GM12891 (cell line): ENCODE measurements around the gene ZBTB16.
"Not testable (repeated sequence)": the region's sequence is repeated elsewhere in the genome, so short reads cannot be mapped to it uniquely, and the experiment has no call there.

Experiments
- DNase-seq: peaks from one replicate; pipeline ENCODE4 v3.0.0; 2011; ENCODE audit warnings: low spot score; ENCODE audit not compliant: insufficient read length
- FAIRE-seq: peaks from 2 replicates; lab custom pipeline; 2011; peaks lifted over from hg19 to GRCh38; lab: Jason Lieb, UNC
- PAX5 ChIP-seq: IDR thresholded peaks from 2 replicates; pipeline ENCODE4 v1.6.1; 2011; ENCODE audit warnings: low read length, moderate library complexity, mild to moderate bottlenecking; ENCODE audit not compliant: insufficient read depth, severe bottlenecking
- POLR2A ChIP-seq: IDR thresholded peaks from 2 replicates; pipeline ENCODE4 v1.6.1; 2011; ENCODE audit warnings: low read depth, low read length, control low read depth
- POLR2AphosphoS5 ChIP-seq: IDR thresholded peaks from 2 replicates; pipeline ENCODE4 v1.6.1; 2011; ENCODE audit warnings: low read depth, low read length, control low read depth
- POU2F2 ChIP-seq: IDR thresholded peaks from 2 replicates; pipeline ENCODE4 v1.6.1; 2011; ENCODE audit warnings: low read depth, mild to moderate bottlenecking, control low read depth, low read length, moderate library complexity
- SPI1 ChIP-seq: IDR thresholded peaks from 2 replicates; pipeline ENCODE4 v1.6.1; 2011; ENCODE audit warnings: low read depth, low read length, control low read depth
- TAF1 ChIP-seq: IDR thresholded peaks from 2 replicates; pipeline ENCODE4 v1.6.1; 2011; ENCODE audit warnings: low read depth, low read length, control low read depth

ZBTB16 gene

DNA sequence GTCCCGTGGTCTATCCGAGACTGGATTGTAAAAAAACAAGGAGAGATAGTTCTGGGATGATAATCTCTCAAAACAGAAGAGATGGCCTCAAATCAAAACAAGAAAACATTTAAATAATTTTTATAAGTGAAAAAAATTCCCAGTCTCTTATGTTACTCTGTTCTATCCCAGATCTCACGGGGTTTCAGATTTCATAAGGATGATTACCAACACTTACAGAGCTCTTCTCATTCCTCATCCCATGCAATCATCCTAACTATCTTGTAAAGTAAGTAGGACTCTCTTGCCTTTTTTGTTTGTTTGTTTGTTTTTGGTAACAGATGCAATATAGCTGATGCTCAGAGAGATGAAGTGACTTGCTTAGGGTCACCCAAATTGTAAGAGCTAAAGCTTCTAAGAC is 20.0 kb upstream of the ZBTB16 start:
- FAIRE-seq (no peak), DNase-seq (no peak)
- TF ChIP-seq PAX5 (no peak), TAF1 (no peak), POU2F2 (no peak), POLR2AphosphoS5 (no peak), SPI1 (no peak), POLR2A (no peak)

DNA sequence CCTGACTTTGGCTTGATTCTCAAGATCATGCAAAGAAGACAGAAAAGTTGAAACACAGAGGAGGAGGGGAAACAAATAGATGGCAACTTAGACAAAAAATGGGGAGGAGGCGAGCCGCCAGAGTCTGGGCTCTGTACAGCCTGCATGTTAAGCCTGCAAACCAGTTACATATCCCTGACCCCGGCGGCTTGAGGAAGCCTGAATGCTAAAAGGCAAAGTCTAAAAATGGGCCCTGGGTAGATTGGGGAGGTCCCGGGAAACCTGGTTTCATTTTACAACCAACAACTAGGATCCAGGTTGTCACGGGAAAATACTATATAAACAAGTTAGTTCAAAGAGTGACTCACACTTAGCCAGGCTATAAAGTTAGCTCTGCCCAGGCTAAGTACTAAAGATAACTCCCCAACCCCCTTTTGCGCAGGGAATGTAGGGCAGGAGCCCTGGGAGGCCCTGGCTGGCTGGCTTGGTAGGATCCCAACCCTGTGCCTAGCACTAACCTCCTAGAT is 18.8 kb upstream of the ZBTB16 start:
- DNase-seq (no peak), FAIRE-seq (no peak)
- TF ChIP-seq PAX5 (no peak), POU2F2 (no peak), POLR2A (no peak), POLR2AphosphoS5 (no peak), SPI1 (no peak), TAF1 (no peak)

DNA sequence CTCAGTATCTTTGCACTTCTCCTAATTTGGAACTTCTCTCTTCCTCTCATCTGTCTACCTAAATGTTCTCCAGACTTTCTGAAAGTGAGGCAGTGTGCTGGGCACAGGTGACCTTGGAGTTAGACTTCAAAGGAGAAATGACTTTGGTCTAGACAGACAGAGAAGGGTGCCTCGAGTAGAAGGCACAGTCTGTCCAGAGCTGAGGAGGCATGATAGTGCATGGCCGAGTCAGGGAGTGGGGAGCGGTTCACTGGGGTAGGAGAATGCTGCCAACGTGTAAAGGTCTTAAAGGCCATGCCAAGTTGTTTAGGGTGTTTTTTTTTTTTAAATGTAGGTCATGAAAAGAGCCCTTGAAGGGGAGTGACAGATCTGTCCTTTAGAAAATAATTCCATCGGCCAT is 17.3 kb upstream of the ZBTB16 start:
- TF ChIP-seq SPI1, result no peak
- no peak for TF ChIP-seq TAF1
- no peak for TF ChIP-seq POLR2AphosphoS5
- no peak for TF ChIP-seq POU2F2
- TF ChIP-seq PAX5, result no peak
- TF ChIP-seq POLR2A, result no peak
- FAIRE-seq (no peak), DNase-seq (no peak)

DNA sequence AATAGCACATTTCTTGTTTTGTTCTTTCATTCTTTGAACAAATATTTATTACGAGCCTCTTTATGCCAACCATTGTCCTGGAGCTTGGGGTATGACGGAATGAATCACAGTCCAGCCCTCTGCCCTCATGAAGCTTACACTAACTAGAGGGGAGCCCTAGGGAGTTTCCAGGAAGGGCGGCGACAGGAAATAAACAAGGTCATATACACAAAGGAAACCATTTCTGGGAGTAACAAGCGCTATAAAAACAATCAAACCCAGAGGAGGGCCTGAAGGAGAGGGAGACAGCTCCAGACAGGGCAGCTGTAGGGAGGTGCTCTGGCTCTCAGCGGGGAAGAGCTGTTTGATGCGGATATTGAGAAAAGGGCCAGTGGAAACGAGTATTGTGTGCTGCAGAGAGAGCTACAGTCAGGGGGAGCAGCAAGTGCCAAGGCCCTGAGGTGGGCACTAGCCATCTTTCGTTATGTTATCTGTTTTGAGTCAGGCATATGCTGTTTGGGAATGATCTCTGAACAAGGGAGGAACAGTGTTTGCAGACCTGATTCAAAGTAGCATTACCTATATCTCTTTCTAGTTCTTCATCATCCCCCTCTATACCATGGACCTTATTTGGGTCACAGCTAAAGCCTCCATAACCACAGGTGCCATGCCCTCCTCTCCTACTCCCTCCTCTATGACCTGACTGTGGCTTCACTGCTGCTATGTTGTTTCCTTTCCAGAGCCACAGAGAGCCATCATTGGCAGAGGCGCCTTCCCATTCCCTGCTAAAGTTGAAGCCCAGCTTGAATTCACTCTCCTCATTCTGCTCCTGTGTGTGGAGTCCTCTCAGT is 15.3 kb upstream of the ZBTB16 start:
- TF ChIP-seq TAF1 (no peak), SPI1 (no peak), POLR2A (no peak), POLR2AphosphoS5 (no peak), POU2F2 (no peak)
- DNase-seq, result no peak
- FAIRE-seq, result no peak

DNA sequence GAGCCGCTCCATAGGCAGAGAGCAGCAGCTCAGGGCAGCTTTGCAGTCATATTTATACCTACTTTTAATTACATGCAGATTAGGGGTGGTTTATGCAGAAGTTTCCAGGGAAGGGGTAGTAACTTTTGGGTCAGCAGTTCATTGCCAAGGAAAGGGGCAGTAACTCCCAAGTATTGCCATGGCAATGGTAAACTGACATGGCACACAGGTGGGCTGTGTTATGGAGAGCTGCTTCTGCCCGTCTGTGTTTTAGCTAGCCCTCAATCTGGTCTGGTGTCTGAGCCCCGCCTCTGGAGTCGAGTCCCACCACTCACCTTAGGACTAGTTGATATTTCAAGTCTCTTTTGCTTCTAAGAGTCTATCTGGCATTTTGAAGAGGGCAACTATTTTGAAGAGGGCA is 12.2 kb upstream of the ZBTB16 start:
- TF ChIP-seq POLR2AphosphoS5, result no peak
- TF ChIP-seq TAF1, result no peak
- no peak for TF ChIP-seq SPI1
- no peak for TF ChIP-seq POU2F2
- no peak for TF ChIP-seq PAX5
- TF ChIP-seq POLR2A, result no peak
- FAIRE-seq, result no peak
- DNase-seq, result no peak

DNA sequence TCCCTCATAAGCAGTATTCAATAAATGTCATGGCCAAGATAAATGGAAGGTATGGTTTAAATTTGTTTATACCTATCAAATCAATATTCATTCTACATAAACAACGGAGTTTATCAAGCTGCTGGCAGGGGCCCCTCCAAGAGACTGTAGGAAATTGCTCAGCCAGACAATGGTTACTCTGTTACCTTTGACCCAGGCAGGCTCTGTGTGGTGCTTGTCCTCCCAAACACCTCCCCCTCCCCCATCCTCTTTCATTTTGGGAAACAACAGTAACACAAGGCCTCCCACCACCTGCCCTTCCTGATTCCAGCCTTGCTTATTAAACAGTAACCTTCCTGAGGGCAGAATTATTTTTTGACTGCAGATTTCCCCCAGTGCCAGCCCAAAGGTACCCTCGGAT is 10.5 kb upstream of the ZBTB16 start:
- TF ChIP-seq POLR2AphosphoS5 (no peak), SPI1 (no peak), PAX5 (no peak), POU2F2 (no peak), POLR2A (no peak), TAF1 (no peak)
- FAIRE-seq (no peak), DNase-seq (no peak)

DNA sequence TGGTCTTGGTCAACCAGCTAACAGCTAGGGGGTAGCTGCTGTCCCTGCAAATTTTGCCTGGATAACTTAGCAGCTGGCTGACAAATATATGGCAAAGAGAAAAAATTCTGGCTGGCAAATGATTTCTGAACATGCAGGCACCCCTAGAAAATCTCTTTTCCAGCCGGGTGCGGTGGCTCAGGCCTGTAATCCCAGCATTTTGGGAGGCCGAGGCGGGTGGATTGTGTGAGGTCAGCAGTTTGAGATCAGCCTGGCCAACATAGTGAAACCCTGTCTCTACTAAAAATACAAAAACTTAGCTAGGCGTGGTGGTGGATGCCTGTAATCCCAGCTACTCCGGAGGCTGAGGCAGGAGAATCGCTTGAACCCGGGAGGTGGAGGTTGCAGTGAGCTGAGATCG is 9.7 kb upstream of the ZBTB16 start:
- FAIRE-seq, DNase-seq: not testable (repeated sequence)

DNA sequence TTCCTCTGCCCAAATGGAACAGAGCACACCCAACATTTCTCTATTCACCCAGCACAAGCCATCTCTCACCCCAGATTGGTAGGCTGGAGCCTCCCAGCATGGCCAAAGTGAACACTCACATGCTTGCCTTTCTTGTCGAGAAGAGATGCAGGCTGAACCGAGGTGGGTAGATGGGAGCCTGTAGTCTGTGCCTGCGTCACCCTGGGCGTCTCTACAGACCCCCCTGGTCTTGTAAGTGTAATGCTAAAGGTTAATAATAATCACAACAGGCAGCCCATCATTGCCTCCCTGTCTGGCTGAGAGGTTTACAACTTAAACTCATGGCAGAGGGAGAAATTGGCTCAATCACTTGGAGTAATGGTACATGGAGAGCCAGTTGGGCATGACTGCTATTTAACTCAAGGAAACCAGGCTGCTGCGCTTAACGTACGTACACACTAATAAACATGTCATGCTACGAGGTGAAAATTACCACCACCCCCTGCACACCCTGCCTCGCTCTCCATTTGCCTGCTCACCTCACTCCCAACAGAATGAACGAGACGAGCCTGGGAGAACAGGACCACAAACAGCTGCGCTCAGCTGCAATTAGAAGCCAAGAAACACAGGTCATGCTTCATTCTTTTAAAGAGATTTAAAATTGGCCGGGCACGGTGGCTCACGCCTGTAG is 9.1 kb upstream of the ZBTB16 start:
- FAIRE-seq (no peak), DNase-seq (no peak)
- TF ChIP-seq POLR2AphosphoS5, result no peak
- no peak for TF ChIP-seq PAX5
- no peak for TF ChIP-seq TAF1
- no peak for TF ChIP-seq POU2F2
- TF ChIP-seq SPI1, result no peak
- TF ChIP-seq POLR2A, result no peak

DNA sequence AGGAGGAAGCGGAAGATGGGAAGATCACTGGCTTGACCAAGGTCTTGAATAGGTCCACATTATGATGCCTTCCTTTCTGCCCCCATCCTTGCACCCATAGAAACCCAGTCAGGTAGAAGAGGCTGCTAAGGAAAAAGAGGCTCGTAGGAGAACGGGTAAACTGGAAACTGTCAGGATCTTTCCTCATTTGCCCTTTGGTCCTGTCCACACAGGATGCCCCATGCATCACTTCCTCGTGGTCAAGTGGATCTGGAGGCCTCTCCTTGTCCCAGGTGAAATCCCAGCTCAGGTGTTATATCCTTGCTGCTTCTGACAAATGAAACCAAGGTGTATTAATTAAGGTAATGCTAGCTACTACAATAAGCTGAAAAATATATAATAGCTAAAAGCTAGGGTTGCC is 8.0 kb upstream of the ZBTB16 start:
- FAIRE-seq (no peak), DNase-seq (no peak)
- TF ChIP-seq SPI1 (no peak), POLR2AphosphoS5 (no peak), TAF1 (no peak)

DNA sequence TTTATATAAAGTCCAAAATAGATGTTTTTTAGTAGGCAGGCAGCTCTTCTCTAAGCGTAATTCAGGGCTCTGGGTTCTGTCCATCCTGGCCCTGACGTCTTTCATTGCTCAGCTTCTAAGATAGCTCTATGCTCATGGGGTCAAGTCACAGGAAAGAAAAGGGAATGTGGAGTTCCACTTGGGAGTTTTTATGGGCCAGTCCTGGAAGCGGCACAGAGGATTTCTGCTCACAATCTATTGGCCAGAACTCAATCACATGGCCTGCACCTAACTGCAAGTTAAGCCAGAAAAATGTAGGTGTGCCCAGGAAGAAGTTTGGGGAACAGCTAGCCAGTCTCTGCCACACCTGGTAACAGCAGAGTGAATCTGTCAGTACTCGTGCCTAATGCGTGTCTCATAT is 7.4 kb upstream of the ZBTB16 start:
- TF ChIP-seq POLR2A, result no peak
- TF ChIP-seq PAX5, result no peak
- no peak for TF ChIP-seq SPI1
- TF ChIP-seq POU2F2, result no peak
- no peak for TF ChIP-seq TAF1
- no peak for TF ChIP-seq POLR2AphosphoS5
- DNase-seq, result no peak
- no peak for FAIRE-seq
